Gastroesophageal sphincter (tissue), 4 donors: ENCODE measurements around the gene FMN2. TPM values are rescaled to one million over a fixed set of nuclear protein-coding genes. Genes with fewer than 3 reads are reported as not detected.

ENCODE experiments used
- ATAC-seq: fragments of 150-250 bp; one replicate; pipeline ENCODE4 v1.9.1; 2016; ENCODE audit warnings: mild to moderate bottlenecking, moderate library complexity
- H3K27ac ChIP-seq, 4 donors: fragments of 200-600 bp; sonication (generic) in 3 of 4; 1 replicate in 3 of 4; 2 replicates in 1 of 4; pipeline ENCODE4 v1.5.1; 2016 to 2019
- H3K27me3 ChIP-seq: fragments of 200-600 bp; sonication (generic); one replicate; pipeline ENCODE4 v1.5.1; 2019
- H3K36me3 ChIP-seq, 2 donors: fragments of 200-600 bp; sonication (generic); one replicate each; pipeline ENCODE4 v1.5.1; 2019; ENCODE audit warnings: control low read depth in 1 of 2
- H3K4me1 ChIP-seq, 3 donors: fragments of 200-600 bp; sonication (generic); 1 replicate in 2 of 3; 2 replicates in 1 of 3; pipeline ENCODE4 v1.5.1; 2016 to 2019; ENCODE audit warnings: control low read depth in 2 of 3
- H3K4me3 ChIP-seq, 2 donors: fragments of 200-600 bp; sonication (generic); one replicate each; pipeline ENCODE4 v1.5.1; 2019; ENCODE audit warnings: mild to moderate bottlenecking in 1 of 2, moderate library complexity in 1 of 2
- H3K9me3 ChIP-seq, 3 donors: fragments of 200-600 bp; sonication (generic); one replicate each; pipeline ENCODE4 v1.5.1; 2017 to 2019; ENCODE audit warnings: control low read depth in 2 of 3
- EP300 ChIP-seq: sonication (generic); formaldehyde crosslinking; IDR thresholded peaks from one replicate; pipeline ENCODE4 v1.6.1; 2017; ENCODE audit warnings: antibody characterized with exemption, mild to moderate bottlenecking
- POLR2A ChIP-seq, 2 donors: fragments of 450-650 bp; IDR thresholded peaks; one replicate each; pipeline ENCODE4 v1.6.1; 2017; ENCODE audit warnings: antibody characterized with exemption in 2 of 2, mild to moderate bottlenecking in 2 of 2, moderate library complexity in 1 of 2
- POLR2AphosphoS5 ChIP-seq: sonication (generic); formaldehyde crosslinking; IDR thresholded peaks from one replicate; pipeline ENCODE4 v1.6.1; 2017; ENCODE audit warnings: antibody characterized with exemption
- WGBS, 2 donors: methylation state at CpG; one replicate each; pipeline ENCODE4 v1.1.5; 2018; ENCODE audit warnings: low coverage in 1 of 2; 5-methylcytosine and 5-hydroxymethylcytosine counted together
- total RNA-seq, 4 donors: library from RNA; depleted of rRNA; stranded (reverse); fragments of >200 nt; gene quantifications; one replicate each; pipeline ENCODE4 v1.1.0, GENCODE V29; 2016
- TF ChIP-seq, protein P1 (sequence below), 4 experiments: fragments of 200-600 bp in 2 of 4; fragments of 450-650 bp in 2 of 4; sonication (generic) in 1 of 4; IDR thresholded peaks; one replicate each; pipeline ENCODE4 v1.5.1; 2017 to 2019; ENCODE audit warnings: antibody characterized with exemption in 4 of 4, mild to moderate bottlenecking in 2 of 4, moderate library complexity in 2 of 4

Gene FMN2
- total RNA-seq, 4 donors from 2014 or later, result 0.27 to 8.6 (median 2.7) TPM

DNA sequence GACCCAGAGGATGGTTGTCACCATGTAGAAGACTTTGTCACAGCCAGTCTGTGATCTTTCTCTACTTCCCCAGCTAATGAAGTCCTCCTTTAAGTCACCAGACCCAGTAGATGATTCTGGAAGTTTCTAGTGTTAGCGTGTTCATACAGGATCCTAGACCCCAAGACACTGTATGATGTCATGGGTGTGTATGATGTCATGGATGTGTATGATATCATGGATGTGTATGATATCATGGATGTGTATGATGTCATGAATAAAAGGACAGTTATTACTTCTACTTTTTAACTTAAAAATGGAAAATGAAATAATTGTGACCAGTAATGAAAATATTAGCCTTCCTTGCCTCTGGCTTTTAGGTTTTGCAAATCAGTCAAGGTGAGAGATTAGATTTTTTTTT is 260.0 kb downstream of the FMN2 start:
- Histone ChIP-seq H3K9me3 (no peaks in the 10 kb centered on the region), H3K27ac (no peak overlapping the region), H3K27me3 (no peaks in the 10 kb centered on the region), H3K4me3 (no peak overlapping the region), H3K4me1 (no peaks in the 10 kb centered on the region), H3K36me3 (no peaks in the 10 kb centered on the region)
- TF ChIP-seq, protein P1, sequence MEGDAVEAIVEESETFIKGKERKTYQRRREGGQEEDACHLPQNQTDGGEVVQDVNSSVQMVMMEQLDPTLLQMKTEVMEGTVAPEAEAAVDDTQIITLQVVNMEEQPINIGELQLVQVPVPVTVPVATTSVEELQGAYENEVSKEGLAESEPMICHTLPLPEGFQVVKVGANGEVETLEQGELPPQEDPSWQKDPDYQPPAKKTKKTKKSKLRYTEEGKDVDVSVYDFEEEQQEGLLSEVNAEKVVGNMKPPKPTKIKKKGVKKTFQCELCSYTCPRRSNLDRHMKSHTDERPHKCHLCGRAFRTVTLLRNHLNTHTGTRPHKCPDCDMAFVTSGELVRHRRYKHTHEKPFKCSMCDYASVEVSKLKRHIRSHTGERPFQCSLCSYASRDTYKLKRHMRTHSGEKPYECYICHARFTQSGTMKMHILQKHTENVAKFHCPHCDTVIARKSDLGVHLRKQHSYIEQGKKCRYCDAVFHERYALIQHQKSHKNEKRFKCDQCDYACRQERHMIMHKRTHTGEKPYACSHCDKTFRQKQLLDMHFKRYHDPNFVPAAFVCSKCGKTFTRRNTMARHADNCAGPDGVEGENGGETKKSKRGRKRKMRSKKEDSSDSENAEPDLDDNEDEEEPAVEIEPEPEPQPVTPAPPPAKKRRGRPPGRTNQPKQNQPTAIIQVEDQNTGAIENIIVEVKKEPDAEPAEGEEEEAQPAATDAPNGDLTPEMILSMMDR (IDR thresholded peaks at IDR 0.05), result no peak
- TF ChIP-seq POLR2A (IDR thresholded peaks at IDR 0.05) (no peak), POLR2AphosphoS5 (no peak), EP300 (no peak)
- 83 to 100% methylated on average over 1 of the region's 1 CpG for WGBS, 2 donors
- ATAC-seq, result no peak

DNA sequence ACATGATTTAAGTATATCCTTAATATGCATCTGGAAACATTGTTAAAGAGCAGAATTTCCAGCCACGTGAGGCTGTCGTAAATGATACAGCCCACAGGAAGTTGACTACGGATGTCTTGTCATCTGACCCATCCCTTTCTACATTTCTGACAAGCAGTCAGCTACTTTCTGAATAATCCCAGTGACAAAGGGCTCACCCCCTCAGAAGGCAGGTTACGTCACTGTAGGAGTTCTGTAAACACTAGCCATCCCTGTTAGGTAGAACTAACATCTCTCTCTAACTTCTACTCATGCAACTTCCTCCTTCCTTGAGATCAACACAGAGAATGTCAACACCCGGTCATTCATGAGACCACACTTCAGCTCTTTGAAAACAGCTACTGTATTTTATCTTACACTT is 261.1 kb downstream of the FMN2 start:
- Histone ChIP-seq H3K4me1 (no peaks in the 10 kb centered on the region), H3K9me3 (no peaks in the 10 kb centered on the region), H3K27me3 (no peaks in the 10 kb centered on the region), H3K4me3 (no peak overlapping the region), H3K36me3 (no peaks in the 10 kb centered on the region), H3K27ac (no peak overlapping the region)
- 66 to 75% methylated on average over 4 to 5 of the region's 5 CpGs for WGBS, 2 donors
- no peak for ATAC-seq
- TF ChIP-seq, protein P1 (IDR thresholded peaks at IDR 0.05), result no peak
- TF ChIP-seq POLR2AphosphoS5 (no peak), POLR2A (IDR thresholded peaks at IDR 0.05) (no peak), EP300 (no peak)

DNA sequence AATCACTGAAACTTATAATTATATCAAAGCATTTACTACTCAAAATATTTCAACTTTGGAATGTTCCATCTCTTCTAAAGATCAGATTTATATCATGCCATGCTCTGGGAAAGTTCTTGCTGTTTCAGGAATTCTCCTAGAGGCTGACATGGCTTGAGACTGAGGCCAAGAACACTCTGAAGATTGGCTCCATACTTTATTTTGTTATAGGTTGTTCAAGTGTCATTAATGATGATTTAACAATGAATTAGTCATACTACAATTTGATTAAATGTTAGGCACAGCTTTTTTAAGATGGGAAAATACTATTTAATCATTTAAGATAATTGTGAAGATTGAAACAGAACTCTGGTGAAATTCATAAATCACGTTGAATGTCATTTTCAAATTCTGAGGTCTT is 264.9 kb downstream of the FMN2 start:
- Histone ChIP-seq H3K4me1 (no peaks in the 10 kb centered on the region), H3K27me3 (no peaks in the 10 kb centered on the region), H3K4me3 (no peak overlapping the region), H3K36me3 (no peaks in the 10 kb centered on the region), H3K27ac (no peak overlapping the region), H3K9me3 (no peaks in the 10 kb centered on the region)
- no peak for TF ChIP-seq POLR2AphosphoS5
- TF ChIP-seq, protein P1 (IDR thresholded peaks at IDR 0.05), result no peak
- TF ChIP-seq POLR2A (IDR thresholded peaks at IDR 0.05), result no peak
- no peak for TF ChIP-seq EP300
- WGBS, 2 donors, result 95 to 100% methylated on average over 1 of the region's 1 CpG
- ATAC-seq, result no peak

DNA sequence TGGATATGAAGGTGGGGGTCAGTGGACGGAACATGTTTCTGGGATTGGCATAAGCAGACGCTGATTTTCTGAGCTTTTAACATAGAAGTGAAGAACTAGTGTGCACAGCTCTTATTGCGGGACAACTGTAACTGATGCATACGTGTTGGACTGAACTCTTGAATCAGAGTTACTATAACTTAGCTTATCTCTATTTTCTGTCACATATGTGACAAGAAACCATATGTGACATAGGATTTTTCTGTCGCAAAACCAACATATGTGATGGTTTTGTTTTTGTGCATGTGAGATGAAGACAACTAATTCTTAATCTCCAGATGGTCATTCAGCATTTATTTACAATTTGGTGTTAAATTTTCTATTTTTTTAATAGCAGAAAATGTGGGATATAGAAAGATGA is 270.4 kb downstream of the FMN2 start:
- no peak for ATAC-seq
- H3K4me1 ChIP-seq, result no peaks in the 10 kb centered on the region
- no peak overlapping the region for H3K4me3 ChIP-seq
- TF ChIP-seq, protein P1 (IDR thresholded peaks at IDR 0.05), result no peak
- no peak for TF ChIP-seq POLR2AphosphoS5
- no peak for TF ChIP-seq POLR2A (IDR thresholded peaks at IDR 0.05)
- no peak for TF ChIP-seq EP300
- H3K9me3 ChIP-seq, result no peaks in the 10 kb centered on the region
- no peaks in the 10 kb centered on the region for H3K27me3 ChIP-seq
- WGBS, 2 donors, result 72 to 94% methylated on average over 5 of the region's 5 CpGs
- no peak overlapping the region for H3K27ac ChIP-seq
- H3K36me3 ChIP-seq, result no peaks in the 10 kb centered on the region

DNA sequence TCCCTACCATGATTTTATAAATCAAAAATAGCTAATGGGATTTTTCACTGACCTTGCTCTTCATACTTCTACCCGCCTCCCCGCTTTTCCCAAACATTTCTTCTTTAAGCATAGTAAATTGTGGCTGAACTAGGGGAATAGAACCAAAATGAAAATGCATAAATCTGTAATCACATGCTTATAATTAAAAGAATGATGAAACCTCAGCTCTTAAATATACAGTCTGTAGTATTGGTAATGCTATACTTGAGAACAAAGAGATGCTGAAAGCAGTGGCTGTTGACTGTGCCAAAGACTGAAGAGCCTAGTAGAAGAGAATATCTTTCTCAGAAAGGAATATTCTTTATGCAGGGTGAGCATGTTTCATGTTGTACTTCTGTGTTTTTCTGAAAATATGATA is 271.1 kb downstream of the FMN2 start:
- no peaks in the 10 kb centered on the region for H3K4me1 ChIP-seq
- TF ChIP-seq, protein P1 (IDR thresholded peaks at IDR 0.05), result no peak
- TF ChIP-seq POLR2AphosphoS5 (no peak), EP300 (no peak), POLR2A (IDR thresholded peaks at IDR 0.05) (no peak)
- no peaks in the 10 kb centered on the region for H3K27me3 ChIP-seq
- H3K36me3 ChIP-seq, result no peaks in the 10 kb centered on the region
- H3K4me3 ChIP-seq, result no peak overlapping the region
- no peak overlapping the region for H3K27ac ChIP-seq
- no peaks in the 10 kb centered on the region for H3K9me3 ChIP-seq
- WGBS, 2 donors, result 75 to 100% methylated on average over 1 to 2 of the region's 2 CpGs
- no peak for ATAC-seq
